ENCODE measurements around the gene PGAP2. TPM values are rescaled to one million over a fixed set of nuclear protein-coding genes. Genes with fewer than 3 reads are reported as not detected.
"Not testable (repeated sequence)": the region's sequence is repeated elsewhere in the genome, so short reads cannot be mapped to it uniquely, and the experiment has no call there.

Gene PGAP2
- polyA plus RNA-seq, 3 donors = 40.7 to 57.4 (median 51.0) TPM

DNA sequence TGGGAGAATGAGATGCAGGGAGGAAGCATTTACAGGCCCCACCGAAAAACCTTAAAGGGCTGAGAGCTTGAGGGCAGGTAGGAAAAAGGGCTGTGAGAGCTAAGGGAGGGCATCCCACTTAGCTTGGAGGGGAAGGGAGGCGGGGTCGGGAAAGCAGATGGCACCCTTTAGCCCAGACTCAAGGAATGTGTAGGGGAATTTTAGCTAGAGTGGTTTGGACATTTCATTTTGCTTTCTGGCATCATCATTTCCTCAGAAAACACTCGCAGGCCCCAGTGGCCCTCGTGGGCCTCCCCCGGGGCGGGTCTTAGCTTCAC lies 46.3 kb downstream of the PGAP2 start:
- DNase-seq = no peak

DNA sequence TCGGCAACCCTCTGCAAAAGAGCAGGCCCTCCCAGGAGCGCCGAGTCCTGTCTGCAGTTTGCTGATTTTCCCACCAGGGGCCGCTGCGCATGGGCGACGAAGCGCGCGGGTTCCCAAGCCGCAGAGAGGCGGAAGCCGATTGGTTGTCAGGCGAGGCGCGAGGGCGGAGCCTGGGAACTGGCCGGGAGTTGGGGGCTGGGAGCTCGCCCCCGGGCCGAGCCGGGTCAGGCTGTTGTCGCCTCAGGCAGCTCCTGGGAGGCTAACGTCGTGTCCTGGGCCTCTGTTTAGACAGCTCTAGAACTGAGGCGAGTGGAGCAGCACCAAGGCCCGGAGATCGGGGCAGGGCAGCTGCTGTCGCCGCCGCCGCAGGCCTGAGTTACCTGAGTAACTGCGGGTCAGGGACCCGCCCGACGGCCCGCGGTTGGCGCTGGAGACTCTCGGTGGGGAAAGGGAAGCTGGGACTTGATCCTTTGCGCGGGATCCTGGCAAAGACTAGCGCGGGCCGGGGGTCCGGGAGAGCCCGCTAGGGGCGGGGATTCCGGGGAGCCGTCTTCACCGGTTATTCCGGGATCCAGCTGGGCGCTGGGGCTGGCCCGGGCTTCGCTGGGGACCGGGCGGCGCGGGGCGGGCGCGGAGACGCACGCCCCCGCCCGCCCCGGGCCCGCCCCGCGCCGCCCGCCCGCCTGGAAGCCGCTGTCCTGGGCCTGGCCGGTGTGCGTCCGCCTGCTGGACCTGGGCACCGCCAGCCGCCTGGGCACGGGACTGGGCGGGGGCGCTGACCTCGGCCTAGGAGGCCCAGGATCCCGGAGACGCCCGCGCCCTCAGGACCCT lies 46.8 kb downstream of the PGAP2 start, which contains the start of gene STIM1:
STIM1 (plus strand) TSS at position 688 of the 831 bp plus-strand sequence. CDS start 607 bp downstream, outside the sequence.
- peak; percentile 93 for DNase-seq

DNA sequence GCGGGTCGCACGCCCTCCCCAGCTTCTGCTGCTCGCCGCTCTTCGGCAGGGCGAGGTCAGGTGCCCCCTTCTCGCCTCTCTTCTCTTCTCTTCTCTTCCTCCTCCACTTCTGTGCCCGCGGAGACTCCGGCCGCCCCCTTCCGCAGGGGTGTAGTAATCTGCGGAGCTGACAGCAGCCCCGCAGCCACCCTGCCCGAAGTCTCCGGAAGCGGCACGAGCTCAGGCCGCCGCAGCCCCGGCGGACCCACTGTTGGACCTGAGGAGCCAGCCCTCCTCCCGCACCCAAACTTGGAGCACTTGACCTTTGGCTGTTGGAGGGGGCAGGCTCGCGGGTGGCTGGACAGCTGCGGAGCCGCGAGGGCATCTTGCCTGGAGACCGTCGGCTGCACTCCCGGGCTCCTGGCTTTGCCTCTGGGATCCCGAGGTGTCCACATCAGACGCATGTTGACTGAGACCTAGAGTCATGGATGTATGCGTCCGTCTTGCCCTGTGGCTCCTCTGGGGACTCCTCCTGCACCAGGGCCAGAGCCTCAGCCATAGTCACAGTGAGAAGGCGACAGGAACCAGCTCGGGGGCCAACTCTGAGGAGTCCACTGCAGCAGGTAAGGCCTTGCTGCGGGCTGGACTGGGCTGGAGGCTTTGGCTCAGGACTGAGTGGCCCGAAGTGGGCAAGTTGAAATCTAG lies 47.6 kb downstream of the PGAP2 start:
- DNase-seq = no peak

DNA sequence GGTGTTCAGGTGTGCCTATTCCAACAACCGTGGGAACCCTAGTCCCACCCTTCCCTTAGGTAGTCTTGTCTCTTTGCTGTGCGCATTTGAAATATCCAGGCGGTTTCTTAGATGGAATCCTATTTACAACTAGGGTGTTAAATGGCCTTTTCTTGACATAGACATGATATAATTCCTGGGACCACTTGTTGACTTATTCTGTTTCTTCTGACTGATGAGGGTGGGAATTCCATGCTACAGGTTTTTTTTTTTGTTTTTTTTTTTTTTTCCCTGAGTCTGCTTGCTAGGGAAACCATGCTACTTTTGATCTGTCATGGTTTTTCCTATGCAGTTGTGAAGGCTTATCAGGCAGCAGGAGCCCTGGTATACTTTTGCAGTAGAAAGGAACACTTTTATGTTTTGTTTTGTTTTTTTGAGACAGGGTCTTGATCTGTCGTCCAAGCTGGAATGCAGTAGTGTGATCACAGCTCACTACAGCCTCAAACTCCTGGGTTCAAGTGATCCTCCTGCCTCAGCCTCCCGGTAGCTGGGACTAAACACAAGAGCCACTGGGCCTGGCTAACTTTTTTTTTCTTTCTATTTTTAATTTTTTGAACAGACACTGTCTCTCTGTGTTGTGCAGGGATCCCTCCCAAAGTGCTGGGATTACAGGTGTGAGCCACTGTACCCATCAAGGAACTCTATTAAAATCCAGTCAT lies 48.6 kb downstream of the PGAP2 start:
- DNase-seq = no peak

DNA sequence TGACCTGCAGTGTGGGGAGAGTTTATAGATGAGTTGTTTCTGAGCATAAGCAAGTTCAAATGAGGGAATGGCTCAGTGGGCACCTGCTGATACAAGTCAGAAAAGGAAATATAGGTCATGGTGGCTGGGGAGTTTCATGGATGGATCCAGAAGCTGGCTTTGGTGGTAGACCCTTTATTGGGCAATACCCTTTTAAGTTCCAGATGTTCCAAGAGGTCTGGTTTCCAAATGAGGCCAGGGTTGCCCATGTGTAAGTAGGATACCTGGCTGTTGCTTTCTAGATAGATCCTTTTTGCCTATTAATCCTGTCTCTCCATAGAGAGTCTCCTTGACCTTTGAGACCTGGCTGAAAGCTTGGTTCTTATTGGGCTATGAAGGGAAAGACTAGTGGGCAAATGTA lies 49.3 kb downstream of the PGAP2 start:
- DNase-seq = no peak

DNA sequence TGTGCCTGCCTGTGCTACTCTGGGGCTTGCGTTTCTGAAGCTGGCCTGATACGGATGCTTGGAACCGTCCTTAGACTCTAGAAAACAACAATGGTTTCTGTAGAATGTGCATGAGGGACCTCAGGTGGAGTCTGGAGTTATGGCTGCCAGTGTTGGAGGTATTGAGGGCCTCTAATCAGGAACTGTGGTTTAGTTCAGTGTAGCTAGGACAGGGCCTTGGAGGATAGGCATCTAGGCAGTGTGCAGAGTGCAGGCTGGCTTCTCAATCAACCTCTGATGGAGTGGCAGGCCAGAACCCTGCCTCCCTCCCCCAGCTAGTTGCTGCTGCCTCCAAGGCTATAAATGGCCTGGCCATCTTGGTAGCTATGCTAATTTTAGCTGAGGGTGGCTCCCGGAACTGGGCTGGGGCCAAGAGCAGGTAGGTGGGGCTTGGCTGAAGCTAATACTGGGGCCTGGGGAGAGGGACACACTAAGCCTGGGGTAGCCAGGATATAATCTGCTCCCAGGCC lies 51.1 kb downstream of the PGAP2 start:
- no peak for DNase-seq

DNA sequence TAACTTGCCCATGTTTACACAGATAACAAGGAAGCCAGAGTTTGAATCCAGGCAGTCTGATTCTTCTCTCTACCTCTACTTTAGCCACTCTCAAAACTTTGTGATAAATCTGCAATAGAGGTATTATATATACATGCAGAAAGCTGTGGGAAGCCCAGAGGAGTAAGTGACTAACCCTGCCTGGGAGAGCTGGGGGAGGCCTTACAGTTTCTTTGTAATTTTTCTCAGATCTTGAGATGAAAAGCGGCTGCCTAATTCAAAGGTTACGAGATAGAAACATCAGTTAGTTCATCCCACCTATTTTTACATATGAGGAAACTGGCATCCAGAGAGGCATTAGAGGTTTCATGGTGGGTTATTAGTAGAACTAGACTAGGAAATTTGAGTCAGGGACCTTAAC lies 52.0 kb downstream of the PGAP2 start:
- DNase-seq = no peak

DNA sequence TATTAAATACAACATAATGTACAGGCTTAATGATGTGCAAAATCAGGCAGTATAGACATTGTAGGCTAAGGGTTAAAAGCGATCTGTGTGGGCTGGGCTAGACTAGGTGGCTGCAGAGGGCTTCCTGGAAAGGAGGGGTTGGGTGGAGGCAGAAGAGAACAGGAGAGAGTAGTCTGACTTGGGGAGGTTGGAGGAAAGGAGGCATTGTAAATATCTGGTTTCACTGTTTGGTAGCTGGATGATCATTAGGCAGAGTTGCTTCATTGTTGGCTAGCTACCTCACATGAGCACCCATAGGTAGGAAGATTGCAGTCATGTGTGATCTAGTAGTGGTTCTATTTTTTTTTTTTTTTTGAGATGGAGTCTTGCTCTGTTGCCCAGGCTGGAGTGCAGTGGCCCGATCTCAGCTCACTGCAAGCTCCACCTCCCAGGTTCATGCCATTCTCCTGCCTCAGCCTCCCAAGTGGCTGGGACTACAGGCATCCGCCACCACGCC lies 52.6 kb downstream of the PGAP2 start:
- DNase-seq = not testable (repeated sequence)

DNA sequence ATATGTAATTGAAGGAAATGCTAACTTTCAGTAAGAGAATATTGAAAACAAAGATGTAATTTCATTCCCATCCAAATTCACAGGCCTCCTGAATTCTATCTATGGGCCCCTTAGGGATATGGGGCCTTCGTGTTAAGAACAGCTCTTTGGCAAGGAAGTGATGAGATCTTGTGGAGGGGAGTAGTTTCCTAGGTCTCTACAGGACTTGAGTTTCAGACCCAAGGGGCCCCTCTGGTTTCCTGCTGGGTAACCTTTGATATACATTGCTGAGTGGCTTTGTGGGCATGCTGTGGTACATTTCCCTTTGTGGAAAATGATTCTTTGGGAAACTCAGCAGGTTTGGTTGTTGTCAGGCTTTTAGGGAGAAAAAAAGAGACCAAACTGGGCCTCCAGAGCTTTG lies 53.3 kb downstream of the PGAP2 start:
- no peak for DNase-seq

DNA sequence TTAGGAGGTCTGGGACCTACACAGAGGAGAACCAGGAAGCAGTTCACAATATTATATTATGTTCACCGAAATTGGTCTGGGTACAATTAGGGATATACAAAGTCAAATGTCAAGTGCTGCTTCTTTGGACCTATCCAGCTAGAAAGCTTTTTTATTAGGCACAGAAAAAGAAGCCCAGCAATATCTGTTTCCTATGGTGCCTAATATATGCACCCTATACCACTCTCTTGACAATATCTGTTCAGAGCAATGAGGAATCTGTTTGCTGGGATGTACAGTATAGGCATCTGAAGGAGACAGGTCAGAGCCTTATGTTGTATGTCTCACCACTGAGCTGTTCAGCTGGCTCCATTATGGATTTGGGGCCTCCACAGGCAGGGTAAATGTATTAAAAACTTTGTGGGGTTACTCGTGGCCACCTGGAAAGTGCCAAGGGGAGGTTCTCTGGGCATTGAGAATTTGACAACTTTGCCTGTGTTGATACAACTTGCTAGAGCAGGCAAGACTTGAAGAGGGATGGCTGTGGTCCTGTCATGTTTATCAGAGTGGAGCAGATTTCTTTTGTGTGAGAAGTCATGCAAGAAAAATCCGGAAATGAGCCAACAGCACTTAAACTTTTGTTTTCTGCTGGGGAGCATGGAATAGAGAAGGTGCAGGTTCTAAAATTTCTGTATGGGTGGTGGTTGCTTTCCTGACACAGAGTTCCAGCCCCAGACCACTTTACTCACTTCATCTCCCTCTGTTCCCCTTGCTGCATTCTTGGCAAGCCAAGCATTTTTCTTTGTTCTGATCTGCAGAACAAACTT lies 57.2 kb downstream of the PGAP2 start:
- DNase-seq = peak; percentile 54

DNA sequence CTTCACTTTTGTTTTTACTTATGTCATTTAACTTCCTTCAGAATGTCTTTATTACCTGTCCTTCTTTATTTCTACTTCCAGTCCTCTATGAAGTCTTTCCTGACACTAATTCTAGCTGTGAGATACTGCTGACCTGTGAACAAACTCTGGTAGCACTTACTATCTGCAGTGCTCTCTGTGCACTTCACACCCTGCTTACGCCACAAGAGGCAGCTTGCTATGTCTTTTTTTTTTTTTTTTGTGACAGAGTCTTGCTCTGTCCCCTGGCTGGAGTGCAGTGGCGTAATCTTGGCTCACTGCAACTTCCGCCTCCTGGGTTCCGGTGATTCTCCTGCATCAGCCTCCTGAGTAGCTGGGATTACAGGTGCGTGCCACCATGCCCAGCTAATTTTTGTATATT lies 57.8 kb downstream of the PGAP2 start:
- DNase-seq = no peak

DNA sequence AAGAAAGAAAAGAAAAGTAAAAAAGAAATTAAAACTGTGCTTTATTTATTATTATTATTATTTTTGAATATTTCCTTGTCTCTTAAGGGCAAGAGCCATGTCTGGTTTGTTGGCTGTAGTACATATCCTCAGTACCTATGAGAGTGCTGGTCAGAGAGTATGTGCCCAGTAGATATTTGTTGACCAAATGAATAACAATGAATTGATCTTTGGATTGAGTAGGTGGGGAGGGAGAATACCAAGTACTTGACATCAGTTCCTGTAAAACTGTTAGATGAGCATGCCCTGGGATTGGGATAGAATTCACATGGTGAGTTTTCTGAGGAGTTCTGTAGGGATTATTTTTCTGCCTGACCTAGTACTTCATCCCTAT lies 58.5 kb downstream of the PGAP2 start:
- DNase-seq = no peak

DNA sequence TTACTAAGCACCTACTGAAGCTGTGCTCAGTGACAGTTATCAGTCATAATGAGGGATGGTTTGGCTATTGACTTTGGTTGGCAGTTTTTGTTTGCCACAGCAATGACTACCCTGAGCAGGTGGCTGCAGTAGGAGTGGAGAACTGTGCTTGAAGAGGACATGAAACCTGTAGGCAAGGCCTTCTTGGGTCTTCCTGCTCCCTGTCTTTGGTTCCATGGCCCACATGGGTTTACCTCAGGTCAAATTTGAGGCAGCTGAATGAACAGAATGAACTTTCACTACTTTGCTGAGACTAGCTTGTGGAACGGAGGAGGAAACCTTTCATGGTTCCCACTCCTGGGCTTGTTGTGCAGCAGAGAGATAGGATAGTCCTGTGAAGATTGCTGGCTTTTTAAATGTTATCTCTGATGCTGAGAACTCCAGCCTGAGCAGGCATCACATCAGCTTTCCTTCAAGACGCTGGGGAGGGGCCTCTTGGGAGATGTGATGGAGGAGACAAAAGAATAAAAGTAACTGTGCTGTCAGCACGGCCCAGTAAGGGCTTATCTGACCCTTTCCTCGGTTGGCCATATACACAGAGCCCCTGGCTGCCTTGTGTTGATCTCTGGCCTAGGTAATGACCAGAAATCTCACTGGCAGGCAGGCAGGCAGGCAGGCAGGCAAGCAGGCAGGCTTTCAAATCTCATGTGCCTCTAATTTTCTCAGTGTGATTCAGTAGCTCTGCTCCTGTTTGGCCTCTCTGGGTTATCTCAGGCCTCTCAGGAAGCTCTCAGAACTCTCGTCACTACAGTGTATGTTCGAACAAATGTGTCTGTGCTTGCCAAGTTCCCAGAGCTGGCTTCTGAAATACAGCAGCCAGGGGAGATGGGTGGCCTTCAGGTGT lies 59.1 kb downstream of the PGAP2 start:
- DNase-seq = no peak

DNA sequence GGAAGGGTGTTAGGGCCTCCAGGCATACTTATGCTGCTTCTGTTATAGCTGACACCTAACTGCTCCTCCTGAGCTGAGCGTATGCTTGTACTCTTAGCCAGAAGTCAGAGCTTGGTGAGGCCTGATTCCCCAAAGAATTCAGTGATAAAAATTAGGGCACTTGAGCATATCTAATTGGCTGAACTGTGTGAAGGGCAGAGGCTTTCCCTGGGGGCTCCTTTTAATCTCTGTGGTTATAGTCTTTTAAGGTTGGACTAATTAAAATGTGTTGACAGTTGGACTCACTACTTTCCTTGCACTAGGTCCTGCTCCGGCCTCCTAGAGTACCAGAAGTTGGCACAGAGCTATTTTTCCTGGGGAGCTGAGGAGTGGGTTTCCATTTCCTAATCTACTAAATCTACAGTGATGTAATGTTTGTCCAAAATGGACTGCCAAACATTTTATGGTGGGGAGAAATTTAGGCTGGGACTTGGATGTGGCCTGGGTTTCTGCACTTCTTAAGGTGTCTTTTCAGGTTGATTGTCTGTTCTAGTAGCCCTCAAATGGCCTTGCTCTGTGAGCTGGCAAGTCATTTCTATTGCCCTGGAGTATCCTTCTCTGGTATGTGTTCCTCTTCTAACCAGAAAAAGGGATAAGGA lies 65.5 kb downstream of the PGAP2 start:
- DNase-seq = no peak

Other genes starting within 250 kb of the PGAP2 start
- gene ART5, start 166.6 kb upstream of the PGAP2 start, polyA plus RNA-seq (ENCODE audit: insufficient read length in 3 of 3) = 1 to 10 TPM; 3.4 to 4.6 (median 3.9) TPM
- gene ART1, start 163.4 kb upstream of the PGAP2 start, polyA plus RNA-seq (ENCODE audit: insufficient read length in 3 of 3) = not detected
- gene CHRNA10, start 137.2 kb upstream of the PGAP2 start, polyA plus RNA-seq (ENCODE audit: insufficient read length in 3 of 3) = 1 to 10 TPM; 1.7 to 2.9 (median 2.9) TPM
- gene NUP98, start 11.0 kb upstream of the PGAP2 start, polyA plus RNA-seq (ENCODE audit: insufficient read length in 3 of 3) = 10 to 100 TPM; 61.9 to 69.5 (median 66.6) TPM
- 10 to 100 TPM; 21.9 to 31.8 (median 28.4) TPM for gene RHOG, start 32.4 kb downstream of the PGAP2 start, polyA plus RNA-seq (ENCODE audit: insufficient read length in 3 of 3)
- 10 to 100 TPM; 31.3 to 41.6 (median 33.2) TPM for gene STIM1, start 47.1 kb downstream of the PGAP2 start, polyA plus RNA-seq (ENCODE audit: insufficient read length in 3 of 3)